HepG2 (cell line): ENCODE results near the gene DNASE1L2. TPM values are rescaled to one million over a fixed set of nuclear protein-coding genes. Genes with fewer than 3 reads are reported as not detected.

Experiments
- ATAC-seq: fragments of 200-7000 bp; cut with Tn5 transposase; 3 replicates; pipeline ENCODE4 v1.9.1; 2020; ENCODE audit warnings: mild to moderate bottlenecking, moderate library complexity
- BruUV-seq: library from RNA; stranded (reverse); fragments of 400-500 nt; replicated peaks from 2 replicates; lab custom pipeline; 2021; lab: Mats Ljungman, UMichigan
- CTCF ChIA-PET: fragments of 300-600 bp; formaldehyde crosslinking; extraction: SDS; loops from one replicate; lab custom pipeline; 2021; ENCODE audit warnings: low total read pairs, inconsistent platforms, low intra/inter-chr PET ratio; lab: Yijun Ruan, JAX
- POLR2A ChIA-PET: fragments of 350-600 bp; sonication (Branson Sonifier 250); formaldehyde crosslinking; loops from one replicate; lab custom pipeline; 2020; ENCODE audit warnings: antibody characterized with exemption, inconsistent platforms; lab: Yijun Ruan, JAX
- DNase-seq: peaks from one replicate; pipeline ENCODE4 v3.0.0-alpha.2; 2015; ENCODE audit warnings: low spot score
- FAIRE-seq: peaks from 3 replicates; lab custom pipeline; 2011; peaks lifted over from hg19 to GRCh38; lab: Jason Lieb, UNC
- H2AFZ ChIP-seq: one replicate; pipeline ENCODE4 v1.6.1; 2011; ENCODE audit warnings: low read length, inconsistent platforms
- H3K27ac ChIP-seq: fragments of 300-600 bp; 3 replicates; pipeline ENCODE4 v1.8.0; 2011; ENCODE audit warnings: mixed run types, mild to moderate bottlenecking, mixed read lengths, low read length, inconsistent platforms; ENCODE audit not compliant: insufficient read depth; ENCODE audit errors: extremely low read length
- H3K27me3 ChIP-seq, 2 experiments: fragments of 200-600 bp in 1 of 2; 2 replicates in 1 of 2; 3 replicates in 1 of 2; pipeline versions ENCODE4 v1.6.0 to v1.8.0; 2011; ENCODE audit warnings: low read length in 2 of 2, mild to moderate bottlenecking in 2 of 2, moderate library complexity in 2 of 2, inconsistent platforms in 1 of 2; ENCODE audit not compliant: insufficient read depth in 2 of 2, control insufficient read depth in 1 of 2
- H3K36me3 ChIP-seq, 2 experiments: fragments of 200-600 bp in 1 of 2; replicated peaks in 1 of 2; 2 replicates in 1 of 2; 3 replicates in 1 of 2; pipeline versions ENCODE4 v1.5.1 to v1.8.0; 2011; ENCODE audit warnings: low read length in 2 of 2, inconsistent platforms in 1 of 2; ENCODE audit not compliant: insufficient read depth in 2 of 2, control insufficient read depth in 1 of 2
- H3K4me1 ChIP-seq: 2 replicates; pipeline ENCODE4 v1.5.1; 2012; ENCODE audit warnings: low read length, inconsistent platforms; ENCODE audit not compliant: insufficient read depth
- H3K4me2 ChIP-seq: 2 replicates; pipeline ENCODE4 v1.6.0; 2011; ENCODE audit warnings: low read depth, low read length, inconsistent platforms
- H3K4me3 ChIP-seq, 3 experiments: fragments of 200-600 bp in 1 of 3; sonication (generic), shearing (Covaris generic) in 1 of 3; replicated peaks in 1 of 3; 2 replicates each; pipeline ENCODE4 v1.5.1; 2011 to 2016; ENCODE audit warnings: low read length in 3 of 3, inconsistent platforms in 2 of 3, low read depth in 2 of 3, mild to moderate bottlenecking in 2 of 3, control low read depth in 1 of 3, mixed read lengths in 1 of 3; ENCODE audit not compliant: insufficient read depth in 1 of 3
- H3K79me2 ChIP-seq: one replicate; pipeline ENCODE4 v1.6.1; 2011; ENCODE audit warnings: low read length, inconsistent platforms; ENCODE audit not compliant: insufficient read depth
- H3K9ac ChIP-seq: 2 replicates; pipeline ENCODE4 v1.6.0; 2011; ENCODE audit warnings: mild to moderate bottlenecking, low read depth, low read length, inconsistent platforms; ENCODE audit not compliant: insufficient read depth
- H3K9me3 ChIP-seq: 2 replicates; pipeline ENCODE4 v1.5.1; 2012; ENCODE audit warnings: mild to moderate bottlenecking, low read length
- H4K20me1 ChIP-seq: 2 replicates; pipeline ENCODE4 v1.6.0; 2011; ENCODE audit warnings: inconsistent platforms, mild to moderate bottlenecking, low read length, moderate library complexity; ENCODE audit not compliant: insufficient read depth
- MTA1 ChIP-seq: sonication (generic); formaldehyde crosslinking; IDR thresholded peaks from 2 replicates; pipeline ENCODE4 v1.4.0; 2020; ENCODE audit warnings: missing genetic modification reagents, mild to moderate bottlenecking, borderline replicate concordance
- ZNF121 ChIP-seq: sonication (generic); formaldehyde crosslinking; IDR thresholded peaks from 2 replicates; pipeline ENCODE4 v1.5.0; 2020; ENCODE audit warnings: mild to moderate bottlenecking, missing genetic modification reagents
- ZNF550 ChIP-seq: sonication (generic); formaldehyde crosslinking; IDR thresholded peaks from 2 replicates; pipeline ENCODE4 v1.4.0; 2020; ENCODE audit warnings: mild to moderate bottlenecking, missing genetic modification reagents, borderline replicate concordance
- ZNF629 ChIP-seq: sonication (generic); formaldehyde crosslinking; conservative IDR thresholded peaks from 2 replicates; pipeline ENCODE4 v1.5.0; 2020; ENCODE audit warnings: missing genetic modification reagents
- WGBS: methylation state at CpG from one replicate; pipeline ENCODE4 v1.1.6; 2017; ENCODE audit warnings: low lambda C conversion rate; 5-methylcytosine and 5-hydroxymethylcytosine counted together
- in situ Hi-C: cut with HindIII; loops from 2 replicates; pipeline ENCODE4 v1.10.0; 2017; ENCODE audit warnings: low pct_unique_long_range_greater_than_20kb; ENCODE audit not compliant: extremely low pct_ligation_motif_present
- intact Hi-C: fragments of 100-400 bp; cut with micrococcal nuclease; formaldehyde crosslinking; loops from one replicate; pipeline ENCODE4 v1.10.0; 2022; ENCODE audit not compliant: unreplicated experiment
- polyA plus RNA-seq, 8 experiments: library from polyadenylated mRNA; depleted of rRNA in 3 of 8; stranded (reverse) in 7 of 8; unstranded in 1 of 8; fragments of >200 nt; fragmentation: Illumina TruSeq in 4 of 8; extraction: Trizol in 4 of 8; gene quantifications; 2 replicates each; pipeline versions ENCODE4 v1.2.1 to v1.2.3, GENCODE V29; 2011 to 2016; ENCODE audit warnings: low read depth in 4 of 8, missing spikeins in 1 of 8, mixed read lengths in 1 of 8; ENCODE audit not compliant: insufficient read depth in 1 of 8
- total RNA-seq, 5 experiments: library from RNA; depleted of rRNA; stranded (reverse); fragments of >200 nt; fragmentation: Illumina TruSeq; extraction: Trizol; gene quantifications; 2 replicates each; pipeline ENCODE4 v1.2.3, GENCODE V29; 2016; ENCODE audit warnings: low read depth in 1 of 5
- TF ChIP-seq, protein P1 (sequence below), 2 experiments: sonication (generic) in 1 of 2; formaldehyde crosslinking in 1 of 2; IDR thresholded peaks; 2 replicates each; pipeline versions ENCODE4 v1.4.0 to v1.6.1; 2018 to 2020; ENCODE audit warnings: missing genetic modification reagents in 2 of 2, borderline replicate concordance in 1 of 2, low read depth in 1 of 2, mild to moderate bottlenecking in 1 of 2, missing biosample characterization in 1 of 2
- TF ChIP-seq, protein P2 (sequence below): sonication (generic); formaldehyde crosslinking; IDR thresholded peaks from 2 replicates; pipeline ENCODE4 v1.4.0; 2020; ENCODE audit warnings: low read depth, mild to moderate bottlenecking, missing genetic modification reagents
- TF ChIP-seq, protein P3 (sequence below): sonication (generic); formaldehyde crosslinking; IDR thresholded peaks from 2 replicates; pipeline ENCODE4 v1.4.0; 2020; ENCODE audit warnings: mild to moderate bottlenecking, missing genetic modification reagents

The DNASE1L2 gene
- total and polyA plus RNA-seq, 2 of the 13 experiments (the other 11 are each of a cell fraction or from before 2014, with no cell fraction given) = 0.44 to 0.50 TPM

DNA sequence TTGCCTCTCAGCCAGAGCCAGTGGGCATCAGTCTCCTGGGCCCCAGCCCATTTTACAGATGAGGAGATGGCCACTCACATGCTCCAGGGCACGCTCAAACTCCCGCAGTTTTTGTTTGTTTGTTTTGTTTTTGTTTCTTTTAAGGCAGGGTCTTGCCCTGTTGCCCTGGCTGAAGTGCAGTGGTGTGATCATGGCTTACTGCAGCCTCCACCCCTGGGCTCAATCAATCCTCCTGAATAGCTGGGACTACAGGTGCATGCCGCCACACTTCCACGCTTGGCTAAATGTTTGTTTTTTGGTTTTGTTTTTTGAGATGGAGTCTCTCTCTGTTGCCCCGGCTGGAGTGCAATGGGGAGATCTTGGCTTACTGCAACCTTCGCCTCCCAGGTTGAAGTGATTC, 9.3 kb upstream of the DNASE1L2 start:
- in situ Hi-C loops = no loop called here
- CTCF ChIA-PET = no interaction called here

More for the DNA sequence above, 9.3 kb upstream of the DNASE1L2 start:
- intact Hi-C loops = no loop called here
- TF ChIP-seq ZNF629 (CRISPR knock-in tag) (peak; percentile 80), ZNF121 (CRISPR knock-in tag) (peak; percentile 40; the same call in 1 of the 2 replicates), MTA1 (CRISPR knock-in tag) (0 out of 2 replicates have a peak, but pooled peaks have one; percentile 1), ZNF550 (CRISPR knock-in tag) (no peak)
- TF ChIP-seq, protein P1, sequence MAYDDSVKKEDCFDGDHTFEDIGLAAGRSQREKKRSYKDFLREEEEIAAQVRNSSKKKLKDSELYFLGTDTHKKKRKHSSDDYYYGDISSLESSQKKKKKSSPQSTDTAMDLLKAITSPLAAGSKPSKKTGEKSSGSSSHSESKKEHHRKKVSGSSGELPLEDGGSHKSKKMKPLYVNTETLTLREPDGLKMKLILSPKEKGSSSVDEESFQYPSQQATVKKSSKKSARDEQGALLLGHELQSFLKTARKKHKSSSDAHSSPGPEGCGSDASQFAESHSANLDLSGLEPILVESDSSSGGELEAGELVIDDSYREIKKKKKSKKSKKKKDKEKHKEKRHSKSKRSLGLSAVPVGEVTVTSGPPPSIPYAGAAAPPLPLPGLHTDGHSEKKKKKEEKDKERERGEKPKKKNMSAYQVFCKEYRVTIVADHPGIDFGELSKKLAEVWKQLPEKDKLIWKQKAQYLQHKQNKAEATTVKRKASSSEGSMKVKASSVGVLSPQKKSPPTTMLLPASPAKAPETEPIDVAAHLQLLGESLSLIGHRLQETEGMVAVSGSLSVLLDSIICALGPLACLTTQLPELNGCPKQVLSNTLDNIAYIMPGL (CRISPR knock-in tag; IDR thresholded peaks at IDR 0.05; ENCODE audit: borderline replicate concordance in 1 of 2, low read depth in 1 of 2) = no peak
- TF ChIP-seq, protein P2, sequence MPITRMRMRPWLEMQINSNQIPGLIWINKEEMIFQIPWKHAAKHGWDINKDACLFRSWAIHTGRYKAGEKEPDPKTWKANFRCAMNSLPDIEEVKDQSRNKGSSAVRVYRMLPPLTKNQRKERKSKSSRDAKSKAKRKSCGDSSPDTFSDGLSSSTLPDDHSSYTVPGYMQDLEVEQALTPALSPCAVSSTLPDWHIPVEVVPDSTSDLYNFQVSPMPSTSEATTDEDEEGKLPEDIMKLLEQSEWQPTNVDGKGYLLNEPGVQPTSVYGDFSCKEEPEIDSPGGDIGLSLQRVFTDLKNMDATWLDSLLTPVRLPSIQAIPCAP = no peak
- TF ChIP-seq, protein P3, sequence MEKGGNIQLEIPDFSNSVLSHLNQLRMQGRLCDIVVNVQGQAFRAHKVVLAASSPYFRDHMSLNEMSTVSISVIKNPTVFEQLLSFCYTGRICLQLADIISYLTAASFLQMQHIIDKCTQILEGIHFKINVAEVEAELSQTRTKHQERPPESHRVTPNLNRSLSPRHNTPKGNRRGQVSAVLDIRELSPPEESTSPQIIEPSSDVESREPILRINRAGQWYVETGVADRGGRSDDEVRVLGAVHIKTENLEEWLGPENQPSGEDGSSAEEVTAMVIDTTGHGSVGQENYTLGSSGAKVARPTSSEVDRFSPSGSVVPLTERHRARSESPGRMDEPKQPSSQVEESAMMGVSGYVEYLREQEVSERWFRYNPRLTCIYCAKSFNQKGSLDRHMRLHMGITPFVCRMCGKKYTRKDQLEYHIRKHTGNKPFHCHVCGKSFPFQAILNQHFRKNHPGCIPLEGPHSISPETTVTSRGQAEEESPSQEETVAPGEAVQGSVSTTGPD (CRISPR knock-in tag) = 0 out of 2 replicates have a peak, but pooled peaks have one; percentile 10
- Histone ChIP-seq H3K9ac (no peak overlapping the region), H3K4me2 (peak overlapping the region; percentile 62; the same call in 1 of the 2 replicates), H3K4me1 (peaks cover 30% of the 10 kb centered on the region), H3K27me3 (no peaks in the 10 kb centered on the region), H3K36me3 (peaks cover 17 to 33% of the 10 kb centered on the region in 2 experiments; a peak in 3 of 5 replicates), H4K20me1 (peaks cover 11% of the 10 kb centered on the region), H3K9me3 (no peaks in the 10 kb centered on the region), H3K4me3 (no peak overlapping the region), H3K27ac (no peak overlapping the region), H2AFZ (no peak overlapping the region), H3K79me2 (peaks cover 18% of the 10 kb centered on the region)
- WGBS = 91% methylated on average over 6 of the region's 6 CpGs
- ATAC-seq (no peak), FAIRE-seq (no peak), DNase-seq (no peak)
- POLR2A ChIA-PET = interaction anchor here (0.7 to 3.1 kb wide), 17 partner anchors 10 to 79 kb away, joined by 3 to 56 read pairs (median 4); partner anchors contain the start of genes BRICD5, DNASE1L2, ECI1 and PGP
- BruUV-seq = no TSS peak
